ENCODE measurements around the gene COG8. TPM values are rescaled to one million over a fixed set of nuclear protein-coding genes. Genes with fewer than 3 reads are reported as not detected.

Gene COG8
- total and polyA plus RNA-seq, 4 donors, result 11.2 to 37.4 (median 24.2) TPM

DNA sequence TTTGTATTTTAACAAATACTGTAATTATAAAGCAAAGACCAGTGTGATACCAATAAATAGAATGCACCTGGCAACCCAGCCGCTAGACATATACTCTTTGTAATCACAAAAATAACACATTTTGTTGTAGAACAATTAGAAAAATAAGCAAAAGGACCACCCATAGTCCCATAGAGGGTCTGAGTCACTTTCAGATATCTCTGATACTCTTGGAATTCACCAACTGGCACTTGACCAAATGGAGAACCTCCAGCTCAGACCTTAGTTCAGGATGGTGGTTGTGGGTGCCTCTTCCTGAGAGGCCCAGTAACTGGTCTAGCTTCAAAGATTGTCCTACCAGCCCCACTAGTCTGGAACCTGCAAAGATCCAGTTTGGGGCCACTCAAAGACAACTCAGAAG is 47.2 kb upstream of the COG8 start:
- peaks cover 0 to 10% (median 3%) of the 10 kb centered on the region in 4 donors for H3K4me1 ChIP-seq (ENCODE audit: control insufficient read depth in 4 of 4, insufficient read depth in 4 of 4, low read length in 3 of 4)
- H3K27ac ChIP-seq (ENCODE audit: low read depth in 1 of 2, low read length in 2 of 2), result no peak overlapping the region
- no peak overlapping the region for H3K9ac ChIP-seq (ENCODE audit: low read depth in 1 of 2, low read length in 2 of 2)
- H3K27me3 ChIP-seq (ENCODE audit: control insufficient read depth in 4 of 4, insufficient read depth in 4 of 4, low read length in 3 of 4), result no peaks in the 10 kb centered on the region
- DNase-seq (ENCODE audit: low spot score), result no peak
- peaks cover 2 to 16% (median 13%) of the 10 kb centered on the region in 4 donors for H3K36me3 ChIP-seq (ENCODE audit: control insufficient read depth in 4 of 4, insufficient read depth in 3 of 4, low read depth in 1 of 4, low read length in 3 of 4)
- WGBS, result 97% methylated on average over 1 of the region's 1 CpG
- no peak overlapping the region for H3K4me3 ChIP-seq (ENCODE audit: low read depth in 1 of 3, low read length in 3 of 3)
- H3K9me3 ChIP-seq (ENCODE audit: control insufficient read depth in 4 of 4, low read length in 3 of 4), result no peaks in the 10 kb centered on the region
- no peak for TF ChIP-seq TAF1 (conservative IDR thresholded peaks at IDR 0.05)

DNA sequence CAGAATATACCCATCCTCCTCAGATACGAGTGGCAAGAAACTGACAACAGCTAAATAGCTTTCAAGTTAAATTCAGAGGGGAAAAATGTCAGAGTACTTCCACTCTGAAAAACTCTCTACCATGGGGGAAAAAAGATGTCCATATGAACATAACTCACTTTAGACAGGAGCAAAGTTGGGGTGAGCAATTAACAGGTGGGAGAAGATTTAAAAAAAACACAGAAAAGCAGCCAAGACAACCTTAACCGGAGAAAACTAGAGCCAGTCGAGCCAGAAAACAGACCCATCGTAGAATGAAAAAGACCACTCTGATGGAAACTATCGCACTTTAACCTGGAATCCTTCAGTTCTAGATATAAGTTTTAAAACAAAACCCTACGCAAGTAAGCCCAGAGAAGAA is 45.6 kb upstream of the COG8 start:
- WGBS, result 5% methylated on average over 6 of the region's 6 CpGs
- Histone ChIP-seq H3K4me1 (ENCODE audit: control insufficient read depth in 4 of 4, insufficient read depth in 4 of 4, low read length in 3 of 4) (peaks cover 0 to 10% (median 3%) of the 10 kb centered on the region in 4 donors), H3K36me3 (ENCODE audit: control insufficient read depth in 4 of 4, insufficient read depth in 3 of 4, low read depth in 1 of 4, low read length in 3 of 4) (peaks cover 3 to 23% (median 16%) of the 10 kb centered on the region in 4 donors), H3K27me3 (ENCODE audit: control insufficient read depth in 4 of 4, insufficient read depth in 4 of 4, low read length in 3 of 4) (no peaks in the 10 kb centered on the region), H3K4me3 (ENCODE audit: low read depth in 1 of 3, low read length in 3 of 3) (peak overlapping the region; percentile 80 to 94 (median 83)), H3K27ac (ENCODE audit: low read depth in 1 of 2, low read length in 2 of 2) (peak overlapping the region; percentile 58 to 82), H3K9ac (ENCODE audit: low read depth in 1 of 2, low read length in 2 of 2) (peak overlapping the region; percentile 89 to 91), H3K9me3 (ENCODE audit: control insufficient read depth in 4 of 4, low read length in 3 of 4) (no peaks in the 10 kb centered on the region)
- TF ChIP-seq GABPA (IDR thresholded peaks at IDR 0.05 in 1 of 2, conservative IDR thresholded peaks at IDR 0.05 in 1 of 2) (no peak), EGR1 (IDR thresholded peaks at IDR 0.05; ENCODE audit: low read depth in 2 of 2) (no peak), YY1 (IDR thresholded peaks at IDR 0.05) (no peak)
- no peak for DNase-seq (ENCODE audit: low spot score)

DNA sequence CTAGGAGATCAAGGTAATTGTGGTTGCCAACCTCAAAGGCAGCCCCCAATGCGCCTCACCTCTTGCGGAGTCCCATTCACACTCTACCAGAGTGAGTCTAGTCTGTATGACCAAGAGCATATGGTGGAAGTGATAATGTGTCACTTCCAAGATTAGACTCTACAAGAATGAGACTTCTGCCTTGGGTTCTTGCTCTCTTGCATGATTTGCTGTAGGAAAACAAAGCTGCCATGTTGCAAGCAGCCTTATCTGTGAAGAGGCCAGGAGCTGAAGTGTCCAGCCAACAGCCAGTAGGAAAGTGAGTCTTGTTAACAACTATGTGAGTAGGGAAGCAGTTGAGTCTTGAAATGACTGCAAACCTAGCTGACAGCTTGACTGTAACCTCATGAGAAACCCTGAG is 43.1 kb upstream of the COG8 start:
- Histone ChIP-seq H3K27ac (ENCODE audit: low read depth in 1 of 2, low read length in 2 of 2) (no peak overlapping the region), H3K9me3 (ENCODE audit: control insufficient read depth in 4 of 4, low read length in 3 of 4) (no peaks in the 10 kb centered on the region), H3K4me1 (ENCODE audit: control insufficient read depth in 4 of 4, insufficient read depth in 4 of 4, low read length in 3 of 4) (peaks cover 0 to 10% (median 3%) of the 10 kb centered on the region in 4 donors), H3K36me3 (ENCODE audit: control insufficient read depth in 4 of 4, insufficient read depth in 3 of 4, low read depth in 1 of 4, low read length in 3 of 4) (peaks cover 5 to 43% (median 34%) of the 10 kb centered on the region in 4 donors), H3K27me3 (ENCODE audit: control insufficient read depth in 4 of 4, insufficient read depth in 4 of 4, low read length in 3 of 4) (no peaks in the 10 kb centered on the region), H3K9ac (ENCODE audit: low read depth in 1 of 2, low read length in 2 of 2) (no peak overlapping the region), H3K4me3 (ENCODE audit: low read depth in 1 of 3, low read length in 3 of 3) (no peak overlapping the region)
- TF ChIP-seq SP1 (IDR thresholded peaks at IDR 0.05) (no peak), TAF1 (conservative IDR thresholded peaks at IDR 0.05) (no peak)
- DNase-seq (ENCODE audit: low spot score), result no peak
- WGBS, result over 99% methylated on average over 2 of the region's 2 CpGs

DNA sequence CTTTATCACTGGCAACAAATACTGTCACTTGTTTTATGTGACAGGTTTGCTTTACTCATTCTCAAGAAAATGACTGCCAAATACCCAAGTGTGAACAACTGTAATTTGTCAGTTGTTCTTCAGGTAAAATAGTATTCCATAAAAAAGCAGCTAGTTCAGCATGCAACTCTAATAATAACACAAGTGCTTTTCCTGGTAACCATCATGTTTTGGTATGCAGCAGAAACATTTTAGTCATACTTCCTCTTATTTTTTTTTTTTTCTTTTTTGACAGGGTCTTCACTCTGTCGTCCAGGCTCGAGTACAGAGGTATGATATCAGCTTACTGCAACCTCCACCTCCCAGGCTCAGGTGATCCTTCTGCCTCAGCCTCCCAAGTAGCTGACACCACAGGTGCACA is 41.9 kb upstream of the COG8 start:
- Histone ChIP-seq H3K9me3 (ENCODE audit: control insufficient read depth in 4 of 4, low read length in 3 of 4) (no peaks in the 10 kb centered on the region), H3K4me1 (ENCODE audit: control insufficient read depth in 4 of 4, insufficient read depth in 4 of 4, low read length in 3 of 4) (peaks cover 0 to 10% (median 3%) of the 10 kb centered on the region in 4 donors), H3K9ac (ENCODE audit: low read depth in 1 of 2, low read length in 2 of 2) (no peak overlapping the region), H3K36me3 (ENCODE audit: control insufficient read depth in 4 of 4, insufficient read depth in 3 of 4, low read depth in 1 of 4, low read length in 3 of 4) (peaks cover 5 to 44% (median 36%) of the 10 kb centered on the region in 4 donors), H3K27ac (ENCODE audit: low read depth in 1 of 2, low read length in 2 of 2) (no peak overlapping the region), H3K4me3 (ENCODE audit: low read depth in 1 of 3, low read length in 3 of 3) (no peak overlapping the region), H3K27me3 (ENCODE audit: control insufficient read depth in 4 of 4, insufficient read depth in 4 of 4, low read length in 3 of 4) (no peaks in the 10 kb centered on the region)
- no peak for TF ChIP-seq SP1 (IDR thresholded peaks at IDR 0.05)
- TF ChIP-seq, protein P1, sequence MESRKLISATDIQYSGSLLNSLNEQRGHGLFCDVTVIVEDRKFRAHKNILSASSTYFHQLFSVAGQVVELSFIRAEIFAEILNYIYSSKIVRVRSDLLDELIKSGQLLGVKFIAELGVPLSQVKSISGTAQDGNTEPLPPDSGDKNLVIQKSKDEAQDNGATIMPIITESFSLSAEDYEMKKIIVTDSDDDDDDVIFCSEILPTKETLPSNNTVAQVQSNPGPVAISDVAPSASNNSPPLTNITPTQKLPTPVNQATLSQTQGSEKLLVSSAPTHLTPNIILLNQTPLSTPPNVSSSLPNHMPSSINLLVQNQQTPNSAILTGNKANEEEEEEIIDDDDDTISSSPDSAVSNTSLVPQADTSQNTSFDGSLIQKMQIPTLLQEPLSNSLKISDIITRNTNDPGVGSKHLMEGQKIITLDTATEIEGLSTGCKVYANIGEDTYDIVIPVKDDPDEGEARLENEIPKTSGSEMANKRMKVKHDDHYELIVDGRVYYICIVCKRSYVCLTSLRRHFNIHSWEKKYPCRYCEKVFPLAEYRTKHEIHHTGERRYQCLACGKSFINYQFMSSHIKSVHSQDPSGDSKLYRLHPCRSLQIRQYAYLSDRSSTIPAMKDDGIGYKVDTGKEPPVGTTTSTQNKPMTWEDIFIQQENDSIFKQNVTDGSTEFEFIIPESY (IDR thresholded peaks at IDR 0.05), result no peak
- no peak for DNase-seq (ENCODE audit: low spot score)
- 65% methylated on average over 2 of the region's 2 CpGs for WGBS

DNA sequence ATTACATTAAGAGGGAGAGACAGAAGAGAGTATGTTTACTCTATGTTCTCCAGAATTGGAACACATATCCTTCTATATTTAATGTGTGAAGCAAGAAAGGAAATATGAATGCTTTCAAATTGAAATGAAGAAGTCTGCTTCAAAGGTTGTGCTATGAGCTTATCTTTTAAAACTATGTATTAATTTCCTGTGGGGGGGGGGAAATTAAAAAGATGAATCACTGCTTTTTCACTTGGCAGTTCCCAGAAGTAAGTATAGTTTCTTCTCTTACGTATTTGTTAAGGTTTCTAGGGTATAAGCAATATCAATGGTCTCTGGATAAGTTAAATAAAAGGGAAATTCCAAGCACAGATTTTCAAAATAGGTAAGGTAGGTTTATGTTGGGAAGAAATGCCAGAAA is 39.4 kb upstream of the COG8 start:
- Histone ChIP-seq H3K9ac (ENCODE audit: low read depth in 1 of 2, low read length in 2 of 2) (no peak overlapping the region), H3K4me3 (ENCODE audit: low read depth in 1 of 3, low read length in 3 of 3) (no peak overlapping the region), H3K36me3 (ENCODE audit: control insufficient read depth in 4 of 4, insufficient read depth in 3 of 4, low read depth in 1 of 4, low read length in 3 of 4) (peaks cover 5 to 44% (median 34%) of the 10 kb centered on the region in 4 donors), H3K27me3 (ENCODE audit: control insufficient read depth in 4 of 4, insufficient read depth in 4 of 4, low read length in 3 of 4) (no peaks in the 10 kb centered on the region), H3K9me3 (ENCODE audit: control insufficient read depth in 4 of 4, low read length in 3 of 4) (no peaks in the 10 kb centered on the region), H3K27ac (ENCODE audit: low read depth in 1 of 2, low read length in 2 of 2) (no peak overlapping the region), H3K4me1 (ENCODE audit: control insufficient read depth in 4 of 4, insufficient read depth in 4 of 4, low read length in 3 of 4) (peaks cover 0 to 2% (median 0%) of the 10 kb centered on the region in 4 donors)
- 81% methylated on average over 1 of the region's 1 CpG for WGBS
- no peak for DNase-seq (ENCODE audit: low spot score)
- TF ChIP-seq GABPA (IDR thresholded peaks at IDR 0.05 in 1 of 2, conservative IDR thresholded peaks at IDR 0.05 in 1 of 2) (no peak), JUND (IDR thresholded peaks at IDR 0.05) (no peak), HNF4A (conservative IDR thresholded peaks at IDR 0.05) (no peak), TAF1 (conservative IDR thresholded peaks at IDR 0.05) (no peak), HNF4G (IDR thresholded peaks at IDR 0.05) (no peak), YY1 (IDR thresholded peaks at IDR 0.05) (no peak)
- TF ChIP-seq, protein P2, sequence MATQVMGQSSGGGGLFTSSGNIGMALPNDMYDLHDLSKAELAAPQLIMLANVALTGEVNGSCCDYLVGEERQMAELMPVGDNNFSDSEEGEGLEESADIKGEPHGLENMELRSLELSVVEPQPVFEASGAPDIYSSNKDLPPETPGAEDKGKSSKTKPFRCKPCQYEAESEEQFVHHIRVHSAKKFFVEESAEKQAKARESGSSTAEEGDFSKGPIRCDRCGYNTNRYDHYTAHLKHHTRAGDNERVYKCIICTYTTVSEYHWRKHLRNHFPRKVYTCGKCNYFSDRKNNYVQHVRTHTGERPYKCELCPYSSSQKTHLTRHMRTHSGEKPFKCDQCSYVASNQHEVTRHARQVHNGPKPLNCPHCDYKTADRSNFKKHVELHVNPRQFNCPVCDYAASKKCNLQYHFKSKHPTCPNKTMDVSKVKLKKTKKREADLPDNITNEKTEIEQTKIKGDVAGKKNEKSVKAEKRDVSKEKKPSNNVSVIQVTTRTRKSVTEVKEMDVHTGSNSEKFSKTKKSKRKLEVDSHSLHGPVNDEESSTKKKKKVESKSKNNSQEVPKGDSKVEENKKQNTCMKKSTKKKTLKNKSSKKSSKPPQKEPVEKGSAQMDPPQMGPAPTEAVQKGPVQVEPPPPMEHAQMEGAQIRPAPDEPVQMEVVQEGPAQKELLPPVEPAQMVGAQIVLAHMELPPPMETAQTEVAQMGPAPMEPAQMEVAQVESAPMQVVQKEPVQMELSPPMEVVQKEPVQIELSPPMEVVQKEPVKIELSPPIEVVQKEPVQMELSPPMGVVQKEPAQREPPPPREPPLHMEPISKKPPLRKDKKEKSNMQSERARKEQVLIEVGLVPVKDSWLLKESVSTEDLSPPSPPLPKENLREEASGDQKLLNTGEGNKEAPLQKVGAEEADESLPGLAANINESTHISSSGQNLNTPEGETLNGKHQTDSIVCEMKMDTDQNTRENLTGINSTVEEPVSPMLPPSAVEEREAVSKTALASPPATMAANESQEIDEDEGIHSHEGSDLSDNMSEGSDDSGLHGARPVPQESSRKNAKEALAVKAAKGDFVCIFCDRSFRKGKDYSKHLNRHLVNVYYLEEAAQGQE (IDR thresholded peaks at IDR 0.05), result no peak
- TF ChIP-seq, protein P3, sequence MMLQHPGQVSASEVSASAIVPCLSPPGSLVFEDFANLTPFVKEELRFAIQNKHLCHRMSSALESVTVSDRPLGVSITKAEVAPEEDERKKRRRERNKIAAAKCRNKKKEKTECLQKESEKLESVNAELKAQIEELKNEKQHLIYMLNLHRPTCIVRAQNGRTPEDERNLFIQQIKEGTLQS (IDR thresholded peaks at IDR 0.05), result no peak
